ENCODE data around the gene SOX6. TPM values are rescaled to one million over a fixed set of nuclear protein-coding genes. Genes with fewer than 3 reads are reported as not detected.

SOX6 gene
- total and polyA plus RNA-seq, 2 donors (not counting 3 experiments of a cell fraction or from before 2014, with no cell fraction given) = 0.14 to 3.7 TPM

DNA sequence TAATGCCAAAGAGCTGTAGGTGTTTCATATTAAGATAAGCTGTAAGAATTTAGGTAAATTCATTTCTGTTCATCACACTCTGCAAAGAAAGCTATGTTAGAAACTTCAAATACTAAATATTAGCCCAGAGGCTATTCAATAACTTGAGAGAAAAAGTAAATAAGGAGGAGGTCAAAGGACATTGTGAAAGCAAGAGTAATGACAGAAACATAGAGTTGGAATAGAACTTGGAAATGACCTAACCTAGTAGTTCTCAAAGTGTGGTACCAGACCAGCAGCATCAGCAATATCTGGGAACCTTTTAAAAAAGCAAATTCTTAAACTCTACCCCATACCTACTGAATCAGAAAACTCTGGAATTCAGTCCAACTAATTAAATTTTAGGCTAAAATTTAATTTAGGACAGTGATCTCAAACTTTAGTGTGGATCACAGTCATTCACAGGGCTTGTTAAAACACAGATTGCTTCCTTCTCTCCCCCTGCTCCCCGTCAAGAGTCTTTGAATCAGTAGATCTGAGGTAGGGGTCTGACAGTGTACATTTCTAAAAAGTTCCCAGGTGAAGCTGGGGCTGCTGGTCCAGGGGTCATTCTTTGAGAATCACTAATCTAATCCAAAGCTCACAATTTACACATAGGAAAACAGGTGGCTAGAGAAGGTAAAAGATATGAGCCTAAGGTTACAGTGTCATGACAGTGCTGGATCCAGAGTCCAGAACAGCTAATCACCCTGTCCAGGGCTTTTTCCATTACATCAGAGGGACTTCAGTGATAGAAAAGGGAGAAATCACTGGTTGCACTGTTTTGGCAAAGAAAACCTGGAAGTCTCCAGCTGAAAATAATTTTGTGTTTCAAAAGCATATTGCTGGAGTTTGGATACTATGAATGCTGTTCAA, 241.1 kb downstream of the SOX6 start:
- no peak for FAIRE-seq
- Histone ChIP-seq H3K4me3 (replicated peaks in 1 of 3; ENCODE audit: insufficient read depth in 1 of 3, low read depth in 1 of 3, low read length in 3 of 3) (no peak overlapping the region), H3K36me3 (ENCODE audit: control insufficient read depth in 2 of 2, extremely low read depth in 1 of 2, insufficient read depth in 2 of 2, low read length in 2 of 2) (no peaks in the 10 kb centered on the region), H3K9me1 (replicated peaks; ENCODE audit: control insufficient read depth, extremely low read depth, insufficient read depth, low read length) (no peaks in the 10 kb centered on the region), H3K9ac (replicated peaks; ENCODE audit: extremely low read depth, insufficient read depth, low read length) (no peak overlapping the region), H3K27ac (ENCODE audit: insufficient read depth, low read depth, low read length) (no peak overlapping the region), H3K79me2 (ENCODE audit: control insufficient read depth, insufficient read depth, low read length) (no peaks in the 10 kb centered on the region), H3K27me3 (ENCODE audit: control insufficient read depth in 2 of 2, insufficient read depth in 2 of 2, low read length in 2 of 2) (no peaks in the 10 kb centered on the region), H3K4me2 (ENCODE audit: insufficient read depth, low read length) (no peak overlapping the region), H3K9me3 (replicated peaks; ENCODE audit: control insufficient read depth, insufficient read depth, low read length) (no peaks in the 10 kb centered on the region), H3K4me1 (ENCODE audit: control insufficient read depth, extremely low read depth, insufficient read depth, low read length) (no peaks in the 10 kb centered on the region), H2AFZ (ENCODE audit: low read depth, low read length) (no peak overlapping the region), H4K20me1 (replicated peaks; ENCODE audit: control insufficient read depth, extremely low read depth, insufficient read depth, low read length) (no peaks in the 10 kb centered on the region)
- TF ChIP-seq MYC (IDR thresholded peaks at IDR 0.05; ENCODE audit: low read depth, low read length) (no peak), POLR2A (IDR thresholded peaks at IDR 0.05; ENCODE audit: low read depth, low read length) (no peak), POLR2AphosphoS5 (IDR thresholded peaks at IDR 0.05; ENCODE audit: insufficient read depth, low read depth, low read length) (no peak), JUN (IDR thresholded peaks at IDR 0.05; ENCODE audit: borderline replicate concordance, insufficient read depth, insufficient read length, low read depth) (no peak), EZH2 (IDR thresholded peaks at IDR 0.05; ENCODE audit: borderline replicate concordance, low read depth, low read length, severe bottlenecking) (no peak)
- CTCF ChIA-PET = interaction anchor here (1.2 kb wide), 1 partner anchor 18 kb away, joined by 3 read pairs; no protein-coding TSS in a partner anchor
- dilution Hi-C loops (cut with MboI; ENCODE audit: extremely low pct_ligation_motif_present, low sequenced_read_pairs) (no loop called here), intact Hi-C loops (cut with micrococcal nuclease) (no loop called here)
- POLR2A ChIA-PET = no interaction called here
- BruUV-seq (replicated peaks) = no TSS peak
- no peak for DNase-seq (ENCODE audit: low read depth, low spot score)

- no peak overlapping the region for H3K4me3 ChIP-seq (replicated peaks in 1 of 3; ENCODE audit: insufficient read depth in 1 of 3, low read depth in 1 of 3, low read length in 3 of 3)
- dilution Hi-C loops (cut with MboI; ENCODE audit: extremely low pct_ligation_motif_present, low sequenced_read_pairs) (no loop called here), intact Hi-C loops (cut with micrococcal nuclease) (no loop called here)
- H3K4me1 ChIP-seq (ENCODE audit: control insufficient read depth, extremely low read depth, insufficient read depth, low read length) = no peaks in the 10 kb centered on the region
- no peaks in the 10 kb centered on the region for H3K9me3 ChIP-seq (replicated peaks; ENCODE audit: control insufficient read depth, insufficient read depth, low read length)
- ChIA-PET CTCF (no interaction called here), POLR2A (no interaction called here)
- no peaks in the 10 kb centered on the region for H3K9me1 ChIP-seq (replicated peaks; ENCODE audit: control insufficient read depth, extremely low read depth, insufficient read depth, low read length)
- no peaks in the 10 kb centered on the region for H4K20me1 ChIP-seq (replicated peaks; ENCODE audit: control insufficient read depth, extremely low read depth, insufficient read depth, low read length)
- H3K9ac ChIP-seq (replicated peaks; ENCODE audit: extremely low read depth, insufficient read depth, low read length) = no peak overlapping the region
- no peaks in the 10 kb centered on the region for H3K36me3 ChIP-seq (ENCODE audit: control insufficient read depth in 2 of 2, extremely low read depth in 1 of 2, insufficient read depth in 2 of 2, low read length in 2 of 2)
- no peak for FAIRE-seq
- DNase-seq (ENCODE audit: low read depth, low spot score) = no peak
- no peaks in the 10 kb centered on the region for H3K79me2 ChIP-seq (ENCODE audit: control insufficient read depth, insufficient read depth, low read length)
- no peak overlapping the region for H3K27ac ChIP-seq (ENCODE audit: insufficient read depth, low read depth, low read length)
- no peak overlapping the region for H3K4me2 ChIP-seq (ENCODE audit: insufficient read depth, low read length)
- no peak overlapping the region for H2AFZ ChIP-seq (ENCODE audit: low read depth, low read length)
- no TSS peak for BruUV-seq (replicated peaks)
- TF ChIP-seq POLR2A (IDR thresholded peaks at IDR 0.05; ENCODE audit: low read depth, low read length) (no peak), EZH2 (IDR thresholded peaks at IDR 0.05; ENCODE audit: borderline replicate concordance, low read depth, low read length, severe bottlenecking) (no peak), POLR2AphosphoS5 (IDR thresholded peaks at IDR 0.05; ENCODE audit: insufficient read depth, low read depth, low read length) (no peak), MYC (IDR thresholded peaks at IDR 0.05; ENCODE audit: low read depth, low read length) (no peak), JUN (IDR thresholded peaks at IDR 0.05; ENCODE audit: borderline replicate concordance, insufficient read depth, insufficient read length, low read depth) (no peak), FOS (IDR thresholded peaks at IDR 0.05; ENCODE audit: borderline replicate concordance, insufficient read depth, low read length) (no peak)
- TF ChIP-seq, protein P1, sequence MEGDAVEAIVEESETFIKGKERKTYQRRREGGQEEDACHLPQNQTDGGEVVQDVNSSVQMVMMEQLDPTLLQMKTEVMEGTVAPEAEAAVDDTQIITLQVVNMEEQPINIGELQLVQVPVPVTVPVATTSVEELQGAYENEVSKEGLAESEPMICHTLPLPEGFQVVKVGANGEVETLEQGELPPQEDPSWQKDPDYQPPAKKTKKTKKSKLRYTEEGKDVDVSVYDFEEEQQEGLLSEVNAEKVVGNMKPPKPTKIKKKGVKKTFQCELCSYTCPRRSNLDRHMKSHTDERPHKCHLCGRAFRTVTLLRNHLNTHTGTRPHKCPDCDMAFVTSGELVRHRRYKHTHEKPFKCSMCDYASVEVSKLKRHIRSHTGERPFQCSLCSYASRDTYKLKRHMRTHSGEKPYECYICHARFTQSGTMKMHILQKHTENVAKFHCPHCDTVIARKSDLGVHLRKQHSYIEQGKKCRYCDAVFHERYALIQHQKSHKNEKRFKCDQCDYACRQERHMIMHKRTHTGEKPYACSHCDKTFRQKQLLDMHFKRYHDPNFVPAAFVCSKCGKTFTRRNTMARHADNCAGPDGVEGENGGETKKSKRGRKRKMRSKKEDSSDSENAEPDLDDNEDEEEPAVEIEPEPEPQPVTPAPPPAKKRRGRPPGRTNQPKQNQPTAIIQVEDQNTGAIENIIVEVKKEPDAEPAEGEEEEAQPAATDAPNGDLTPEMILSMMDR (IDR thresholded peaks at IDR 0.05; ENCODE audit: extremely low read depth in 1 of 2, insufficient read depth in 1 of 2, low read depth in 1 of 2, low read length in 2 of 2) = no peak
- no peaks in the 10 kb centered on the region for H3K27me3 ChIP-seq (ENCODE audit: control insufficient read depth in 2 of 2, insufficient read depth in 2 of 2, low read length in 2 of 2)
Measured at GRCh38 chr11:16114431-16114830, 241.9 kb downstream of the SOX6 start.
